ENCODE measurements around the gene NKAIN2. TPM values are rescaled to one million over a fixed set of nuclear protein-coding genes. Genes with fewer than 3 reads are reported as not detected.

NKAIN2 gene
- total and polyA plus RNA-seq, 2 experiments from 2014 or later, result 0.22 TPM; not detected in 1

DNA sequence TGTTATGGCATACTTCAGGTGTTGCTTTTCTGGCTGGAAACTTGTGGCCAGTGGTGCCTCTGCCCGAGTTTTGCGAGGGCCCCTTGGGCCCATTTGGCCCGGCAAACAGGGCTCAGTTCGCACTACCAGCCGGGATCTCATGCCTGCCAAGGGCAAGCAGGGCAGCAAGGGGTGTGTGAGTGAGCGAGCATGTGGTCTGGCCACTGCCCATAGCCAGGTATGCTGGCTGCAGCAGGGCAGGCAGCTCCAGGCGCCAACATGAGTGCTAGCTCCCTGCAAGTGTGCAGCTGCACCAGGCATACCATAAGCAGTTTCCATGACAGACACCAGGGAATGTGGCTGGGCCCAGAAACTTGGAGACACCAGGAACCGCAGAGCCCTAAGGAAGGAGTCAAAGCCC is 389.5 kb downstream of the NKAIN2 start:
- Histone ChIP-seq H3K4me3 (no peak overlapping the region), H3K9me3 (ENCODE audit: low read depth) (no peaks in the 10 kb centered on the region), H3K4me1 (ENCODE audit: low read depth) (no peaks in the 10 kb centered on the region), H3K36me3 (no peaks in the 10 kb centered on the region), H3K27ac (no peak overlapping the region), H3K27me3 (no peaks in the 10 kb centered on the region)
- DNase-seq (ENCODE audit: low read depth in 1 of 2, low spot score in 1 of 2), result no peak
- TF ChIP-seq, protein P1, sequence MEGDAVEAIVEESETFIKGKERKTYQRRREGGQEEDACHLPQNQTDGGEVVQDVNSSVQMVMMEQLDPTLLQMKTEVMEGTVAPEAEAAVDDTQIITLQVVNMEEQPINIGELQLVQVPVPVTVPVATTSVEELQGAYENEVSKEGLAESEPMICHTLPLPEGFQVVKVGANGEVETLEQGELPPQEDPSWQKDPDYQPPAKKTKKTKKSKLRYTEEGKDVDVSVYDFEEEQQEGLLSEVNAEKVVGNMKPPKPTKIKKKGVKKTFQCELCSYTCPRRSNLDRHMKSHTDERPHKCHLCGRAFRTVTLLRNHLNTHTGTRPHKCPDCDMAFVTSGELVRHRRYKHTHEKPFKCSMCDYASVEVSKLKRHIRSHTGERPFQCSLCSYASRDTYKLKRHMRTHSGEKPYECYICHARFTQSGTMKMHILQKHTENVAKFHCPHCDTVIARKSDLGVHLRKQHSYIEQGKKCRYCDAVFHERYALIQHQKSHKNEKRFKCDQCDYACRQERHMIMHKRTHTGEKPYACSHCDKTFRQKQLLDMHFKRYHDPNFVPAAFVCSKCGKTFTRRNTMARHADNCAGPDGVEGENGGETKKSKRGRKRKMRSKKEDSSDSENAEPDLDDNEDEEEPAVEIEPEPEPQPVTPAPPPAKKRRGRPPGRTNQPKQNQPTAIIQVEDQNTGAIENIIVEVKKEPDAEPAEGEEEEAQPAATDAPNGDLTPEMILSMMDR (IDR thresholded peaks at IDR 0.05; ENCODE audit: low read depth, low read length), result no peak

DNA sequence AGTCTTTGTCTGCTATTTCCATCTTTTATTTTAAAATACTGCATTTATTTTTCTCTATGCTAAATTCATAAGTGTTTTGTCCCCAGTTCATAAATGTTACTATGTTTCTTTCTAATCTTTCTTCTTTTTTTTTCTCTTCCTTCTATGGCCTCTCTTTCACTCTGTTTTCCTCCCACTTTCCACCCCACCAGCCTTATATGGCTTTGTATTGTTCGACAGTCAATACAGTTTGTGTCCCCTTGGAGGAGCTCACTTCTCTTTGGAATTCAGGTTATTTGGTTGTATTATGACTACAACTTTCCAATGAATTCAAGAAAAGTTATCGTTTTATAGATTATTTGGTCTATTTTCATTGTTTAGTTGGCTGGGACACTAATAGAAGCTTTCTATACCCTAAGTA is 393.5 kb downstream of the NKAIN2 start:
- no peak for DNase-seq (ENCODE audit: low read depth in 1 of 2, low spot score in 1 of 2)
- Histone ChIP-seq H3K9me3 (ENCODE audit: low read depth) (no peaks in the 10 kb centered on the region), H3K4me3 (no peak overlapping the region), H3K4me1 (ENCODE audit: low read depth) (no peaks in the 10 kb centered on the region), H3K27ac (no peak overlapping the region), H3K27me3 (no peaks in the 10 kb centered on the region), H3K36me3 (no peaks in the 10 kb centered on the region)
- TF ChIP-seq, protein P1 (IDR thresholded peaks at IDR 0.05; ENCODE audit: low read depth, low read length), result no peak

DNA sequence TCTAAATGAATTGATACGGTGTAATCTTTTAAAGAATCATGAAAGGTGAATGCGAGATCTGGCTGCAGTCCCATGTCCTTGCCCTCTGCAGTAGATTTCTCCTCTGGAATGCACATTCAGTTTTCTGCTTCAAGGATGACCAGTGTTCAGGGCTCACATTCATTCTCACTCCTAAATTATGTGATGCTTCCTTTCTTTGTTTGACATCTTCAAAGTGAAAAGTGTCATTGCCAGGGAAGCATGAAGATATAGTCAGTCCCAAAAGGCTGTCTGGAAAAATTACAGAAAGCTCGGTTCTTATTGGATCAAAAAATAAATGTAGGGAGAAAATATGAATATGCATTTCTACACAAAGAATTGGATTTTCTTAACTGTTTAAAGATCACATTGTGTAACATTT is 395.6 kb downstream of the NKAIN2 start:
- TF ChIP-seq, protein P1 (IDR thresholded peaks at IDR 0.05; ENCODE audit: low read depth, low read length), result no peak
- no peaks in the 10 kb centered on the region for H3K36me3 ChIP-seq
- H3K4me1 ChIP-seq (ENCODE audit: low read depth), result no peaks in the 10 kb centered on the region
- no peaks in the 10 kb centered on the region for H3K9me3 ChIP-seq (ENCODE audit: low read depth)
- DNase-seq (ENCODE audit: low read depth in 1 of 2, low spot score in 1 of 2), result no peak
- no peak overlapping the region for H3K27ac ChIP-seq
- no peak overlapping the region for H3K4me3 ChIP-seq
- H3K27me3 ChIP-seq, result no peaks in the 10 kb centered on the region

DNA sequence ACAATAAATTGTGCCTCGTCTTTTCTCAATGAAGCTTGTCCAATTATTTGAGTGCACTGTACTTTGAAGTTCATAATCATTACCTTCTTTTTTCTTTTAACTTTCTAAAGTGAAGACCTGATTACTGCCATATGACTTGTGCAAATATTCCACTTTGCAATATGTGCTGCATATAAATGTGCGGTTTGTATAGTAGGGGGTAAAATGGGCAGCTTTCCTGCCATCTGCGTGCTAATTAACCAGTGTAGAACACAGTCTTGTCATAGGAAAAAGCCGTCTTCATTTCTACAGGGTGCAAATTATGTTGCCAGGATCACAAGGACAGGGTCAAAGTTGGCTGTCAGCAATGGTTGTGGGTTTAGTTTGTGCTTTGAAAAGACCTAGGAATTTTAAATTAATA is 397.0 kb downstream of the NKAIN2 start:
- Histone ChIP-seq H3K9me3 (ENCODE audit: low read depth) (no peaks in the 10 kb centered on the region), H3K27me3 (no peaks in the 10 kb centered on the region), H3K4me3 (no peak overlapping the region), H3K27ac (no peak overlapping the region), H3K36me3 (no peaks in the 10 kb centered on the region), H3K4me1 (ENCODE audit: low read depth) (peaks cover 4% of the 10 kb centered on the region)
- TF ChIP-seq, protein P1 (IDR thresholded peaks at IDR 0.05; ENCODE audit: low read depth, low read length), result no peak
- DNase-seq (ENCODE audit: low read depth in 1 of 2, low spot score in 1 of 2), result no peak

DNA sequence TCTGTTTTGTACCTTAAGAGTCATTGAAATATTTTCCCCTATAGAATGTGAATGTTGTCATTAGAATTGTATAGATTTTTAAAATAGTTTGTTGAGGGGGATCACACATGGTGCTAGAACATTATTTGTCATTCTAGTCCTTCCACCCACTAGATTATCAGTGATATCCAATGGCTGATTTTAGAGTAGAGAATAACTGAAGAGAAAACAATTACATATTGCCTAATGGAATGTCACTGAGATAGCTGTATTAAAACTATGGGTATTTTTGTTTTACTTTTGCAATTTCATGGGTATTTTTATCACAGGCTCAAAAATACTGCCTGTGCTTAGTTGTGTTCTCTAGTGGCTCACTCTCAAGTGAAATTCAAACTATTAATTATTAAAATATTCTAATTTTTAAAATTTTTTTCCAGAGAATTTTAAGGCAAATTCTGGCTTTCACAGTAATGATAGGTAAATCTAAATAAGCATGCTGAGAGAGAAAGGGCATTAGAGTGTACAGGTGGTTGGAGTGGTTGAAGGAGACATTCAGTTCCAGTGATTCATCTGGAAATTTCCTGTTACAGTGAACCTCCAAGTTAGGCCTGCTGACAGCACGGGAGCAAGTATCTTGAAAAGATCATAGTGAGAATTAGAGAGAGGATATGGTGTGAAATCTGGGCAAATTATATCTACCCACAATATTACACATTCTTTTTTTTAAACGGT is 399.6 kb downstream of the NKAIN2 start:
- no peak overlapping the region for H3K27ac ChIP-seq
- no peaks in the 10 kb centered on the region for H3K36me3 ChIP-seq
- H3K4me1 ChIP-seq (ENCODE audit: low read depth), result peaks cover 15% of the 10 kb centered on the region
- no peaks in the 10 kb centered on the region for H3K9me3 ChIP-seq (ENCODE audit: low read depth)
- H3K27me3 ChIP-seq, result no peaks in the 10 kb centered on the region
- no peak overlapping the region for H3K4me3 ChIP-seq
- DNase-seq (ENCODE audit: low read depth in 1 of 2, low spot score in 1 of 2), result peak in 1 of 2 donors; percentile 32
- TF ChIP-seq, protein P1 (IDR thresholded peaks at IDR 0.05; ENCODE audit: low read depth, low read length), result no peak

Data from cardiac muscle cell (in vitro differentiated cells and primary cell).